Activated CD8-positive, alpha-beta memory T cell treated with anti-CD3 and anti-CD28 coated beads, Interleukin-2, amount 50 U/mL, for 48 hours (primary cell): ENCODE measurements around the gene SLC1A5.
A peak's percentile ranks its signal among the peaks of the same experiment; 100 is the strongest.
"Not testable (repeated sequence)": the region's sequence is repeated elsewhere in the genome, so short reads cannot be mapped to it uniquely, and the experiment has no call there.

ENCODE experiments used
- DNase-seq: peaks from one replicate; pipeline ENCODE4 v3.0.0-alpha.2; 2020

The SLC1A5 gene

GRCh38 chr19:46766569-46767317 is 21.7 kb downstream of the SLC1A5 start:
- peak; percentile 82 for DNase-seq

GRCh38 chr19:46764817-46765291 is 23.5 kb downstream of the SLC1A5 start:
- DNase-seq, result no peak

DNA sequence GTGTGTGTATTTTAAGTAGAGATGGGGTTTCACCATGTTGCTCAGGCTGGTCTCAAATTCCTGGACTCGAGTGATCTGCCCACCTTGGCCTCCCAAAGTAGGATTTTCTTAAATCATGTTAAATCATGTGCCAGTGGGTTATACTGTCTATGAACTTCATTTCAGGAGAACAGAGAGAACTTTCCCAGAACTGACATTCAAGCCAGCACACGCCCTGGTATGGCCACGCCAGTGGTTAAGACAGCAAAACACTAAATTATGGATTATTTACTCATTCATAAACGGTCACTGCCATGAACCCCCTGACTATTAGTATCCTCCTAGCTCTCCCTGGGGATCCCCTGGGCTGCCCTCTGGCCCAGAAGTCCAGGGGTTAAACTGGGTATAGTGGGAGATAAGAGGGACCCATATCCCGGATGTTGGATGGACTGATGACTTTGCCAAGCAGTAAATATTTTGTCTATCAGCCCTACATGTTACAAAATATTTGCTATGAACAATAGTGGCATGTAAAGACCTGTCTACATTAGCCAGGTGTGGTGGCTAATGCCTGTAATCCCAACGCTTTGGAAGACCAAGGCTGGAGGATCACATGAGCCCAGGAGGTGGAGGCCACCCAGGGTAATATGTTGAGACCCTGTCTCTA is 26.0 kb downstream of the SLC1A5 start:
- no peak for DNase-seq

GRCh38 chr19:46761418-46761831 is 27.0 kb downstream of the SLC1A5 start:
- DNase-seq, result no peak

- not testable (repeated sequence) for DNase-seq
These were observed 27.5 kb downstream of the SLC1A5 start for GRCh38 chr19:46760897-46761296.

DNA sequence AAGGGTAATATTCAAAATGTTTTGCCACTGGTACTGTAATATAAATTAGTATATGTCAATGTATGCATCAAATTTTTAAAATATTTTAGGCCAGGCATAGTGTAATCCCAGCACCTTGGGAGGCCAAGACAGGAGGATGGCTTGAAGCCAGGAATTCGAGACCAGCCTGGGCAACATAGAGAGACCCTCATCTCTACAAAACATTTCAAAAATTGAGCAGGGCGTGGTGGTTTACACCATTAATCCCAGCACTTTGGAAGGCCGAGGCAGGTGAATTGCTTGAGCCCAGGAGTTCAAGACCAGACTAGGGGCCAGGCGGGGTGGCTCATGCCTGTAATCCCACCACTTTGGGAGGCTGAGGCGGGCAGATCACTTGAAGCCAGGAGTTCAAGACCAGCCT is 28.0 kb downstream of the SLC1A5 start:
- DNase-seq, result no peak

DNA sequence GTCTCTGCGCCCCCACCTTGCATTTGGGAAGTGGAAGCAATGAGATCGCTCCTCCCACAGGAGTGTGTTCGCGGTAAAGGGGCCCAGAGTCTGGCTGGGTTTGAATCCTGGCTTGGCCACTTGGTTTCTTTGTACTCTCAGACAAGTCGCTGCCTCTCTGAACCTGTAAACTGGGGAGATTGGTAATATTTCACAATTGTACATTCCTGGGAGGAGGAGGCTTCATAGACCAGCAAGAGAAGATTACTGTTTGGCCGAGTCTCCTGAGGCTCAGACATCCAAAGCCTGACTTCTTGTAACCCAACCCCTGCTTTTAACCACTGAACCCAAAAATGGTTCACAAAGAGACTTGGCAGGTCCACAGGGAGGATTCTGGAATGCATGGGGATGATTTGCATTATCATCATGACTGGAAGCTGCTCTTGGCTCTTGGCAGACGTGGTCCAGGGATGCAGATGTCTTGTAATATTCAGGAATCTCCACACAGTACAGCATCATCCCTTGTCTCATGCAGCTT is 28.5 kb downstream of the SLC1A5 start:
- DNase-seq, result no peak

- DNase-seq, result no peak
These were observed 29.2 kb downstream of the SLC1A5 start for GRCh38 chr19:46759206-46759605.

GRCh38 chr19:46756544-46756888 is 31.9 kb downstream of the SLC1A5 start:
- no peak for DNase-seq

DNA sequence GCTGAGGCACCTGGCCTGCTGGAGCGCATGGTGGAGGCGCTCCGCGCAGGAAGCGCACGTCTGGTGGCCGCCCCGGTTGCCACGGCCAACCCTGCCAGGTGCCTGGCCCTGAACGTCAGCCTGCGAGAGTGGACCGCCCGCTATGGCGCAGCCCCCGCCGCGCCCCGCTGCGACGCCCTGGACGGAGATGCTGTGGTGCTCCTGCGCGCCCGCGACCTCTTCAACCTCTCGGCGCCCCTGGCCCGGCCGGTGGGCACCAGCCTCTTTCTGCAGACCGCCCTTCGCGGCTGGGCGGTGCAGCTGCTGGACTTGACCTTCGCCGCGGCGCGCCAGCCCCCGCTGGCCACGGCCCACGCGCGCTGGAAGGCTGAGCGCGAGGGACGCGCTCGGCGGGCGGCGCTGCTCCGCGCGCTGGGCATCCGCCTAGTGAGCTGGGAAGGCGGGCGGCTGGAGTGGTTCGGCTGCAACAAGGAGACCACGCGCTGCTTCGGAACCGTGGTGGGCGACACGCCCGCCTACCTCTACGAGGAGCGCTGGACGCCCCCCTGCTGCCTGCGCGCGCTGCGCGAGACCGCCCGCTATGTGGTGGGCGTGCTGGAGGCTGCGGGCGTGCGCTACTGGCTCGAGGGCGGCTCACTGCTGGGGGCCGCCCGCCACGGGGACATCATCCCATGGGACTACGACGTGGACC is 32.4 kb downstream of the SLC1A5 start:
- DNase-seq, result no peak

GRCh38 chr19:46755077-46755852 is 33.1 kb downstream of the SLC1A5 start:
- DNase-seq, result no peak

- peak; percentile 73 for DNase-seq
These were observed 34.8 kb downstream of the SLC1A5 start for GRCh38 chr19:46753420-46754155.

- DNase-seq, result peak; percentile 94
These were observed 39.9 kb downstream of the SLC1A5 start for GRCh38 chr19:46748325-46749109.

DNA sequence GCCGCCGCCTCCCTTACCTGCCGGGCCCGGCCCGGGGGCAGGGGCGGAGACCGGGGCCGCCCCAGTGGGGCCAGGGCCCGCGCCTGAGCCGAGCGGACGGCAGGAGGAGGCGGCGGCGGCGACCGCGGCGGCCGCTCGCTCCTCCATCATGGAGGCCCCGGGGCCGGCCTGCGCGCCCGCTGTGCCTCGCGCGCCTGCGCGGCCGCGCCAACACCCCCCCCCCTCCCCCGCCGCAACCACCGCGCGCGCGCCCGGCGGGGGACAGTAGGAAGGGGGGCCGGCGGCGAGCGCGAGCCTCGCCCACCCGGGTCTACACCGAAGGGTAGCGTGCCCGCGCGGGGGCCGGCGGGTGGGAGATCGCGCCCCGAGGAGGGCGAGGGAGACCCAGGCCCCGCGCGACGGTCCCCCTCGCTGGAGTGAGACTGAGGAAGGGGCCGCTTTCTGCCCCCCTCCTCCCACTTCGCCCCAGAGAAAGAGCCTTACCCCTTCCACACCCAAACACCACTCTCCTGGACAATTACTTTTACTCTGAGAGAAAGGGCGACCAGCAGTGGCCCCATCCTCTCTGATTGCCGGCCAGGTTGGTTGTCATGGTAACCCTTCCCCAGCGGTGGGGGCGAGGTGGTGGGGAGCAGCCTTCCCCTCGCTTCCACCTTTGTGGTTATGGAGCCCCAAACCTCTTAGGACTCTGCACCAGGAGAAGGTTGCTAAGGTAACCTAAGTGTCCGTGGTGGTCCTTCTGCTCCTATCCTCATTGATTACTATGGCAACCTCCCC is 41.9 kb downstream of the SLC1A5 start, which contains the start of gene STRN4:
STRN4 (minus strand) TSS at position 170 of the 777 bp plus-strand sequence; CDS start at position 150, 20 bp downstream.
- peak; percentile 77 for DNase-seq

- DNase-seq, result peak; percentile 77
These were observed 42.7 kb downstream of the SLC1A5 start, which contains the start of gene FKRP for GRCh38 chr19:46745521-46746280. Gene FKRP, plus strand, starts transcription at chr19:46746057. Its CDS starts 9,394 bp downstream, at chr19:46755451.

DNA sequence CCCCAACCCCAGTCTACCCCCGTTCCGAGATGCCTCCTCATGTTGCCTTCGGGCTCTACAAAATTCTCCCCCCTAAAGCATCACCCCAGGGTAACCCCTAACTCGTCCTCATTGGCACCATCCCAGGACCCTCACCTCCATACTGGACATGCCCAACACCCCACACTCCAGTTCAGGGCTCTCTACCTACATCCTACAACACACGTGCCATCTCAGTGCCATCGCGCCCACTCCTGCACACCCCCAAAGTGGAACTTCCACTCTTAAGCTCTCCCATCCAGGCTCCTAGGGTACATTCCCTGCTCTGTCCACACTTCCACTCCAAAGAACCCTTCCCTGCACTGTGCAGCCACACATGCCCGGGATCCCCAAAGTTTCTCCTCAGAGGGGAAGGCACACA is 43.4 kb downstream of the SLC1A5 start:
- no peak for DNase-seq

DNA sequence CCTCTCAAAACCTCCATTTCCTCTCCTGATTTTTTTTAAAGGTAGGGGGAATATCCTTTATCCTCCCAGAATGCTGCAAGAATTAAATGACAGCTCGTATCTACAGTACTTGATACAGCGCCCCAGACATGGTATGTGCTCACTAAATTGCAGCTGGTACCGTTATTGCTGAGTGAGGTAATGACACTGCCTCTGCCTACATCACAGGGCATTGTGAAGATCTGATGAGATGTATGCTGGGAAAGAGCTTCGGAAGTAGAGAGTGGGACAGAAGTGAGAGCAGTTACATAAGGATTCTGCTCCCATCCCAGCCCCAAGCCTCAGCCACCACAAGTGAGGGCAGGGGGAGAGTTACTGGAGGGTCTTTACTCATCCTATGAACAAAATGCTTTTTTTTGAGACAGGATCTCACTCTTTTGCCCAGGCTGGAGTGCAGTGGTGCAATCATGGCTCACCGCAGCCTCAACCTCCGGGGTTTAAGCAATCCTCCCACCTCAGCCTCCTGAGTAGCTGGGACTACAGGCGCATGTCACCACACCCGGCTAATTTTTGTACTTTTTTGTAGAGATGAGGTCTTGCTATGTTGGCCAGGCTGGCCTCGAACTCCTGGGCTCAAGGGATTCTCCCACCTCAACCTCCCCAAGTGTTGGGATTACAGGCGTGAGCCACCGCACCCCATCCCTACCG is 44.2 kb downstream of the SLC1A5 start:
- no peak for DNase-seq

DNA sequence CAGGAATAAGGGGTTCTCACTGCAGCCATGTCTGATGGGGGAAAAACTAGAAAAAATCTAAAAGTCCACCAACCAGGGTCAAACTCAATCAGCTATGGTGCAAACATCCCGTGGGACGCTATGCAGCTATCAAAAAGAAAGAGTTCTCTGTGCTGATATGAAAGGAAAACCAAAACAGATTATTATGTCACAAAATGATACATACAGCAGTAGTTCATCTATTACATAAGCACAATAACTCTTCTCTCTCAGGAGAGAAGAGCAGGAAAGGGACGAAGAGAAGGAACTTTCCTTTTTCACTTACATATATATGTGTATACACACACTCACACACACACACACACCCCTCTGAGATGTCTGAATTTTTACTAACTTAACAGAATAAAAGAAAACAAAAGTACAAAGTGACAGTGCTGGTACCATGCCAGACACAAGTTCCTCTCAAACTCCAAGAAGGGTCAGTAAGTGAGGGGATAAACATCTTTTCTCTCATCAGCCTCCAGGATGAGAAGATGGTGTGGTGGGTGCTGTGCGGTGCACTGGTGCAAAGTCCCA is 45.4 kb downstream of the SLC1A5 start:
- no peak for DNase-seq
